ENCODE measurements around the gene HMX1.

HMX1 gene

DNA sequence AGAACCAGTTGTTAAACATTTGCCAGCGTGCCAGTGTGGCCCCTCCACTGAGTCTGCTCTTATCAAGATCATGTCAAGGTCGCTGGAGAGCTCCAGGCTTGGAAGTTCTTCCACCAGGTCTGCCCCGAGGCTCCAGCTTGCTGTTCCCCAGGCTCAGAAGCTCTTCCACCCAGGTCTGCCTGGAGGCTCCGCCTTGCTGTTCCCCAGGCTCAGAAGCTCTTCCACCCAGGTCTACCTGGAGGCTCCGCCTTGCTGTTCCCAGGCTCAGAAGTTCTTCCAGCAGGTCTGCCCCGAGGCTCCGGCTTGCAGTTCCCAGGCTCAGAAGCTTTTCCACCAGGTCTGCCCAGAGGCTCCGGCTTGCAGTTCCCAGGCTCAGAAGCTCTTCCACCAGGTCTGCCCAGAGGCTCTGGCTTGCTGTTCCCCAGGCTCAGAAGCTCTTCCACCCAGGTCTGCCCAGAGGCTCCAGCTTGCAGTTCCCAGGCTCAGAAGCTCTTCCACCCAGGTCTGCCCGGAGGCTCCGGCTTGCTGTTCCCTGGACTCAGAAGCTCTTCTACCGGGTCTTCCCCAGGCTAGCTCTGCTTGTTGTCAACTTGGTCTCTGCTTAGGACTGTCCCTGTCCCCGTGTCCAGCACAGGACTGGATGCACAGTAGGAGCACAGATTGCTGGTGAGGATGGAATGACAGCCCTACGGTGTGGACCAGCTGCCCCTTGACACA is 54.4 kb downstream of the HMX1 start:
- no peak for FAIRE-seq

All from A204.1 (cell line).